Small intestine (tissue), 7 donors: ENCODE results near the gene MYL6. TPM values are rescaled to one million over a fixed set of nuclear protein-coding genes. Genes with fewer than 3 reads are reported as not detected.

Experiments
- DNase-seq, 2 donors: peaks; one replicate each; pipeline versions ENCODE4 v3.0.0 to v3.0.0-alpha.2; 2013
- FAIRE-seq: peaks from 2 replicates; lab custom pipeline; 2012; peaks lifted over from hg19 to GRCh38; lab: Jason Lieb, UNC
- H3K27ac ChIP-seq, 3 donors: one replicate each; pipeline ENCODE4 v1.5.1; 2013; ENCODE audit warnings: low read length in 2 of 3, mild to moderate bottlenecking in 2 of 3, control low read depth in 1 of 3, inconsistent platforms in 1 of 3, low read depth in 1 of 3, moderate library complexity in 1 of 3
- H3K27me3 ChIP-seq, 3 donors: one replicate each; pipeline ENCODE4 v1.6.1; 2013; ENCODE audit warnings: low read length in 3 of 3, inconsistent platforms in 1 of 3; ENCODE audit not compliant: control insufficient read depth in 3 of 3, insufficient read depth in 3 of 3
- H3K36me3 ChIP-seq, 3 donors: one replicate each; pipeline ENCODE4 v1.6.1; 2013; ENCODE audit warnings: low read length in 3 of 3, inconsistent platforms in 1 of 3, low read depth in 1 of 3, mild to moderate bottlenecking in 1 of 3, moderate library complexity in 1 of 3; ENCODE audit not compliant: control insufficient read depth in 3 of 3, insufficient read depth in 2 of 3
- H3K4me1 ChIP-seq, 3 donors: one replicate each; pipeline ENCODE4 v1.6.1; 2013; ENCODE audit warnings: low read length in 2 of 3, inconsistent platforms in 1 of 3, low read depth in 1 of 3, mild to moderate bottlenecking in 1 of 3, moderate library complexity in 1 of 3; ENCODE audit not compliant: control insufficient read depth in 3 of 3, insufficient read depth in 2 of 3
- H3K4me3 ChIP-seq, 3 donors: one replicate each; pipeline ENCODE4 v1.5.1; 2013; ENCODE audit warnings: low read length in 3 of 3, control low read depth in 1 of 3, inconsistent platforms in 1 of 3, low read depth in 1 of 3, mild to moderate bottlenecking in 1 of 3, moderate library complexity in 1 of 3
- H3K9me3 ChIP-seq, 2 donors: one replicate each; pipeline ENCODE4 v1.6.1; 2013; ENCODE audit warnings: low read depth in 1 of 2, low read length in 1 of 2; ENCODE audit not compliant: control insufficient read depth in 2 of 2, insufficient read depth in 1 of 2
- WGBS, 3 donors: extraction: QIAGEN DNeasy Blood & Tissue Kit; methylation state at CpG; one replicate each; pipeline ENCODE4 v1.1.7; 2013; 5-methylcytosine and 5-hydroxymethylcytosine counted together
- polyA plus RNA-seq, 4 donors: library from polyadenylated mRNA; stranded (reverse) in 3 of 4; unstranded in 1 of 4; fragments of 200-250 nt in 3 of 4; fragments of 120-200 nt in 1 of 4; gene quantifications; one replicate each; pipeline versions ENCODE4 v1.2.1 to v1.2.3, GENCODE V29; 2013
- donor health status: healthy with polysubstance abuse.
- donor health status: control.
- donor health status: control.
- donor health status: Bipolar disorder and iron deficiency.
- donor health status: healthy.

The MYL6 gene
- polyA plus RNA-seq, 4 donors: 1,147 to 4,316 (median 2,966) TPM

DNA sequence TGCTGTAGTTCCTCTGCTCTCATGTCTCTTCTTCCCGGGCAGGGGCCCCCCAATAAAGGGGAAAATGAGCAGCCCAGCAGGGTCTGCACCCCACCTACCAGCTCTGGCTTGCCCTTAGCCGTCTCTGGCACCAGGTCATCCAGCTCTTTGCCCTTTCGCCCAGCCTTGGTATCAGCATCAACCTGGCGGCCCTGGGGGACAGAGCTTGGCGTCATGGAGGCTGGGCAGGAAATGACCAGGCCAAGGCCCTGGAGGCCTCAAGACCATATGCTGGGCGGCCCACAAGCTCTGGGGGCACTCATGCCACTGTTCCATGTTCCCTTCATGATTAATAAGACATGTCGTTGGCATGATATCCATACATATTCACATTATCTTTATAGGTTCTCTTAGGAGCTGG is 14.7 kb downstream of the MYL6 start:
- FAIRE-seq: no peak
- peaks cover 35 to 81% (median 35%) of the 10 kb centered on the region in 3 donors for H3K36me3 ChIP-seq
- H3K27ac ChIP-seq: no peak overlapping the region
- DNase-seq: no peak
- H3K4me1 ChIP-seq: no peaks in the 10 kb centered on the region
- H3K4me3 ChIP-seq: no peak overlapping the region
- no peaks in the 10 kb centered on the region for H3K9me3 ChIP-seq
- WGBS, 3 donors: 92 to 97% (median 96%) methylated on average over 7 of the region's 7 CpGs
- H3K27me3 ChIP-seq: no peaks in the 10 kb centered on the region

DNA sequence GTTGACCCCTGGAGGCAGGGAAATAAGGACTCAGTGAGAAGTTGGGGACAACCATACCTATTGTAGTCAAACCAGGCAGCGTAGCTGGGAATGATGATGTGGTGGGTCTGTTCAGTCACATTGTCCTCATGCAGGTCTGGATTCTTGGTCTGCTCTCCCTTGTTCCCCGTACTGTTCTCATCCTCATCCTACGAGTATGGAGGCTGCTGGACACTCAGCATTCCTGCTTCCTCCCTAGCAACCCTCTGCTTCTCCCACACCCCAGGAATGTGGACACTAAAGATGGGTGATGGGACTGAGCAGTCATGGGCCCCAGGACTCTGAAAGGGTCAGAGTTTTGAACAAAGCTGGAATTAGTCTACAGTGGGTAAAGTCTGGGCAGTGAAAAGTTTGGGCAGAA is 20.2 kb downstream of the MYL6 start:
- Histone ChIP-seq H3K27me3 (no peaks in the 10 kb centered on the region), H3K4me3 (no peak overlapping the region)
- FAIRE-seq: no peak

DNA sequence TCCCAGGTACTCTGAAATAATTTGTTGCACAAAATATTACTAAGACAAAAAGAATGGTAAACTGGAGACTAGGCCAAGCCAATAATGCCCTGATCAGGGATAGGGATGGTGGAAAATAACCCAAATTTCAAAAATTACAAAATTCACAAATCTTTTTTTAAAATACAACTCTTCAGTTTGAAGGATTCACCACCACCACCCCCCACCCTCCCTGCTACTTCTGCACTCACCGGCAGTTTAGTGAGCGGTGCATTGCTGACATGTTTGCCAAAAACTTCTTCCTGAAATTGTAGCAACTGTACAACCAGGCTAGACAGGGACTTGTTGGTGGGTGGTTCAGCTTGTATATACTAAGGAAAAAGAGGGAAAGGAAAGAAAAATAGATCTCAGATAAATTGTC is 28.8 kb downstream of the MYL6 start:
- WGBS, 3 donors: 48 to 80% (median 76%) methylated on average over 2 of the region's 2 CpGs
- Histone ChIP-seq H3K27ac (no peak overlapping the region), H3K4me1 (peaks cover 2 to 12% (median 7%) of the 10 kb centered on the region in 3 donors), H3K27me3 (no peaks in the 10 kb centered on the region), H3K36me3 (peaks cover 5 to 37% (median 16%) of the 10 kb centered on the region in 3 donors), H3K4me3 (no peak overlapping the region), H3K9me3 (no peaks in the 10 kb centered on the region)
- FAIRE-seq: no peak
- DNase-seq: no peak

More for the DNA sequence above, 20.2 kb downstream of the MYL6 start:
- peaks cover 36 to 76% (median 40%) of the 10 kb centered on the region in 3 donors for H3K36me3 ChIP-seq
- H3K4me1 ChIP-seq: no peaks in the 10 kb centered on the region
- 88 to 98% (median 93%) methylated on average over 3 of the region's 3 CpGs for WGBS, 3 donors
- H3K9me3 ChIP-seq: no peaks in the 10 kb centered on the region
- no peak overlapping the region for H3K27ac ChIP-seq
- no peak for DNase-seq

DNA sequence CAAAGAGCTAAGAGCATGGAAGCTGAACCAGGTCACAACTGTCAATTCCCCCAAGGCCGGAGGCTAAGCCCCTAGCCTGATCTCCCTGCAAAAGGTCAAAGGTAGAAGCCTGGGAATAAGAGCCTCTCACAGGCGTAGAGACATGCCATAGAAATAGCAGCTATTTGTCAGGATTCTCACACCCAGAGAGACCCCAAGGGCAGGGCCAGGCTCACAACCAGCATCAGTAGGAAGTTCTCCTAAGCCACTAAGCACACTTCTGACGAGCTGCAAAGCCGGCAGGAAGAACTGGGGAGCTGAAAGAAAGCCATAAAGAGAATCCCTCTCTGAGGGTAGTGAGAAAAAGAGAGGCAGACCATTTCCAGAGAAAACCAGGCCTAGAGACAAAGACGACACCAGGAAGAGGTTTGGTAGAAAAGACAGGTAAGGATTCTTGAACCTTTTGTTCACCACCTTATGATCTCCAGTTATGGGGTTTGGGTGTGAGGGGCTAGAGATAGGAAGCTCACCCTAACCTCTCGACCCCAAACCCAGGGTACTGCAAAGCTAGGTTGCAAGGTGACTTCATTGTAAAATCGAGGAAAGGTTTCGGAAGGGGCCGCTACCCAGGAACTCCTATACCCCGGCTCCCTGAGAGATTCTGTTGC is 30.1 kb downstream of the MYL6 start:
- FAIRE-seq (no peak), DNase-seq (peak; percentile 15 to 20)
- Histone ChIP-seq H3K9me3 (no peaks in the 10 kb centered on the region), H3K4me1 (peaks cover 2 to 12% (median 7%) of the 10 kb centered on the region in 3 donors), H3K27ac (peak overlapping the region; percentile 3 to 75 (median 58)), H3K36me3 (peaks cover 5 to 26% (median 13%) of the 10 kb centered on the region in 3 donors), H3K4me3 (peak overlapping the region; percentile 86 to 95 (median 89)), H3K27me3 (no peaks in the 10 kb centered on the region)
- 1 to 7% (median 3%) methylated on average over 10 of the region's 10 CpGs for WGBS, 3 donors

DNA sequence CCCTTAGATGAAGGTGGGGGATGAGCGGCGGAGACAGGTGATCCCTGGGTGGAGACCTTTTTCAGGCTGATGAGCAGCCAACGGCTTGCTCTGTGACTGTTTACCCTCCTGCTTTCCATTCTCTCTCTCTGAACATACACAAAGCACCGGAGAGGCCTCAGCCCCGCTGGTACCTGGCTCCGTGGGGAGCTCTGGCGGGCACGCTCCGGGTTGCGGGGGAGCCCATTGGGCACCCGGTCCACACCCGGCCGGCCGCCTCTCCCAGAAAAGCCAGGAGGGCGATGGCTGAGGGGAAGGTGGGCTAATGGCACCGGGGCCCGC is 30.6 kb downstream of the MYL6 start:
- DNase-seq: peak; percentile 21 to 50
- Histone ChIP-seq H3K9me3 (no peaks in the 10 kb centered on the region), H3K27ac (peak overlapping the region; percentile 3 to 75 (median 58)), H3K36me3 (peaks cover 4 to 23% (median 12%) of the 10 kb centered on the region in 3 donors), H3K4me1 (peaks cover 2 to 12% (median 7%) of the 10 kb centered on the region in 3 donors), H3K4me3 (peak overlapping the region; percentile 86 to 95 (median 89)), H3K27me3 (no peaks in the 10 kb centered on the region)
- FAIRE-seq: no peak
- WGBS, 3 donors: 1 to 2% (median 2%) methylated on average over 12 to 17 of the region's 17 CpGs

DNA sequence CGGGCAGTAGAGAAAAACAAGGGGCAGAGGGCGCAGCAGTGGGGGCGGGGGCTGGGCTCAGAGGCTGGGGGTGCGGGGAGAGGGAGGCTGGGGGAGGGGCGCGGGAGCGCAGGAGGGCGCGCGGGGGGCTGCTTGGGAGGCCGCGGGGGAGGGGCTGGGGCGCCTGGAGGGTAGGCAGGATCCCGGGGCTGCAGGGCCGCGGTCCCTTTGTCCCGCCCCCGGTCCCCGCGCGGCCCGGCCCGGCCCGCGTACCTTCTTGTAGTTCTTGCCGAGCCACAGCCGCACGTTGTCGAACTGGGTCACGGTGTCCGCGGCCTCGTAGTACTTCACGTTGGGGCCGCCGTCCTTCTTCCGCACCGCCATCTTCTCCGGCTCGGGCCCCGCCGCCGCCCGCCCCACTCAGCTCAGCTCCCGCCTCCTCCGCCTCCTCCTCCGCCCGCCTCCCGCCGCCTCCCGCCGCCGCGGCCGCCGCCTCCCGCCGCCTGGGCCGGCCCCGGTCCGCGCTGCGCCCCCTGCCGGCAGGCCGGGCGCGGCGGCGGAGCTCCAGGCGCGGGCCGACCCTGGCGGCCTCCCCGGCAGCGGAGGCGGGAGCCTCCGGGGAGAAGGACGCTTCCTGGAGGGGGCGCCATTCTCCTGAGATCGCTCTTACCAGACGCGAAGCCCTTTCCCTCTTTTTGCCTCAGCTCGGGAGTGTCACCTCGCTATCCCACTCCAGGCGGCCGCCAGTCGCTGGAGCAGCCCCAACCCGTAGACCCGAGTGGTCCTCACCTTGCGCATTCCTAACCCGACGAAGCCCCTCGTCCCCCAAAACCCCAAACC is 31.1 kb downstream of the MYL6 start, which contains the start of gene SMARCC2:
TSS of gene SMARCC2 (minus strand) at position 385 of the 819 bp plus-strand sequence. CDS start at position 363, 22 bp downstream.
- peak; percentile 88 to 95 for DNase-seq
- Histone ChIP-seq H3K4me1 (peaks cover 2 to 12% (median 7%) of the 10 kb centered on the region in 3 donors), H3K9me3 (no peaks in the 10 kb centered on the region), H3K27ac (peak within 1 kb of the TSS; percentile 81 to 97 (median 89)), H3K36me3 (peaks cover 0 to 20% (median 7%) of the 10 kb centered on the region in 3 donors), H3K4me3 (peak within 1 kb of the TSS; percentile 86 to 95 (median 89)), H3K27me3 (no peaks in the 10 kb centered on the region)
- no peak for FAIRE-seq
- WGBS, 3 donors: 0 to 1% (median 0%) methylated on average over 32 to 93 of the region's 93 CpGs

DNA sequence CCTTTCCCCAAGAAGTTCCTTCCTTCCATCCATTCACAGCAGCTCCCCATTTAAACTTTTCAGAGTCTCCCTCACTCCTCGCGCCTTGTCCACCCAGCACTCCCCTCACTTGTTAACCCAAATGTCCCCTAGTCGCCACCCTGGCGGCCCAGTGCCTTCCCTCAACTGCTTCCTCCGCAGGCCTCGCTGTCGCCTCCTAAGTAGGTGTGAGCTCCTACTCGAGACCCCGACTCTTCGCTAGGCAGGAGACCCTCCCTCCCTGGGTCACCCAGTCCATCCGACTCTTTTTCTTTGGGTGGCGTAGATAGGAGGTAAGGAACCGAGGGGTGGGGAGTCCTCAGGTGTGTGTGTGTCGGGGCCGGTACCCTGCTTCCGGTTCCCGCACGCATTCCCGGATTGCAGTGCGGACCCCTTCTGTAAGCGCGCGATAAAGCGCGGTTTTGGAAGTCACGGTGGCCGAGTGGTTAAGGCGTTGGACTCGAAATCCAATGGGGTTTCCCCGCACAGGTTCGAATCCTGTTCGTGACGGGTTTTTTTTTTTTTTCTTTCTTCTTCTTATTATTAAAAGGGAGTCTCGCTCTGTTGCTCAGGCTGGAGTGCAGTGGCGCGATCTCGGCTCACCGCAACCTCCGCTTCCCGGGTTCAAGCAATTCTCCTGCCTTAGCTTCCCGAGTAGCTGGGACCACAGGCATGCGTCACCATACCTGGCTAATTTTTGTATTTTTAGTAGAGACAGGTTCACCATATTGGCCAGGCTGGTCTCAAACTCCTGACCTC is 31.9 kb downstream of the MYL6 start:
- no peaks in the 10 kb centered on the region for H3K27me3 ChIP-seq
- no peak for FAIRE-seq
- no peaks in the 10 kb centered on the region for H3K9me3 ChIP-seq
- H3K27ac ChIP-seq: peak overlapping the region; percentile 81 to 97 (median 88)
- H3K4me3 ChIP-seq: peak overlapping the region; percentile 50 to 86 (median 80)
- whole genome bisulfite sequencing, 3 donors: 1% methylated on average over 42 of the region's 42 CpGs
- peaks cover 0 to 16% (median 3%) of the 10 kb centered on the region in 3 donors for H3K36me3 ChIP-seq
- peak; percentile 80 to 96 for DNase-seq
- H3K4me1 ChIP-seq: peaks cover 2 to 12% (median 7%) of the 10 kb centered on the region in 3 donors
